Lung (tissue), 12 donors: ENCODE measurements around the gene F3. TPM values are rescaled to one million over a fixed set of nuclear protein-coding genes. Genes with fewer than 3 reads are reported as not detected.

ENCODE experiments used
- ATAC-seq: fragments of 200-7000 bp; cut with Tn5 transposase; one replicate; pipeline ENCODE4 v1.9.1; 2020; ENCODE audit warnings: moderate number of reproducible peaks; ENCODE audit not compliant: insufficient read depth, low FRiP score
- DNase-seq, 3 donors: peaks; one replicate each; pipeline ENCODE4 v3.0.0-alpha.2; 2013 to 2017
- H3K27ac ChIP-seq, 2 donors: one replicate each; pipeline ENCODE4 v1.5.1; 2013; ENCODE audit warnings: mild to moderate bottlenecking in 2 of 2, moderate library complexity in 2 of 2, control low read depth in 1 of 2, inconsistent platforms in 1 of 2, low read depth in 1 of 2, low read length in 1 of 2
- H3K27me3 ChIP-seq, 3 donors: one replicate each; pipeline ENCODE4 v1.5.1; 2013; ENCODE audit warnings: low read length in 2 of 3; ENCODE audit not compliant: control insufficient read depth in 3 of 3, insufficient read depth in 3 of 3
- H3K36me3 ChIP-seq, 4 donors: one replicate each; pipeline ENCODE4 v1.5.1; 2013; ENCODE audit warnings: low read length in 4 of 4, mild to moderate bottlenecking in 1 of 4, moderate library complexity in 1 of 4; ENCODE audit not compliant: control insufficient read depth in 4 of 4, insufficient read depth in 4 of 4
- H3K4me1 ChIP-seq, 5 donors: one replicate each; pipeline ENCODE4 v1.5.1; 2013; ENCODE audit warnings: low read length in 5 of 5, mild to moderate bottlenecking in 2 of 5, moderate library complexity in 1 of 5; ENCODE audit not compliant: control insufficient read depth in 5 of 5, insufficient read depth in 5 of 5
- H3K4me3 ChIP-seq: one replicate; pipeline ENCODE4 v1.5.1; 2013; ENCODE audit warnings: mild to moderate bottlenecking, control low read depth, moderate library complexity
- H3K9ac ChIP-seq, 2 donors: one replicate each; pipeline ENCODE4 v1.5.1; 2013; ENCODE audit warnings: low read length in 2 of 2, control low read depth in 1 of 2; ENCODE audit not compliant: insufficient read depth in 1 of 2
- H3K9me3 ChIP-seq, 4 donors: one replicate each; pipeline ENCODE4 v1.5.1; 2013; ENCODE audit warnings: low read length in 3 of 4, mild to moderate bottlenecking in 1 of 4, moderate library complexity in 1 of 4; ENCODE audit not compliant: control insufficient read depth in 4 of 4, insufficient read depth in 3 of 4
- WGBS, 2 donors: extraction: QIAGEN DNeasy Blood & Tissue Kit; methylation state at CpG; one replicate each; pipeline ENCODE4 v1.1.7; 2013; 5-methylcytosine and 5-hydroxymethylcytosine counted together
- polyA plus RNA-seq, 2 donors: library from polyadenylated mRNA; stranded (reverse); fragments of 200-250 nt; gene quantifications; one replicate each; pipeline ENCODE4 v1.2.1, GENCODE V29; 2013
- total RNA-seq, 2 donors: library from RNA; depleted of rRNA in 1 of 2; stranded (reverse); fragments of >200 nt in 1 of 2; gene quantifications; one replicate each; pipeline ENCODE4 v1.2.1, GENCODE V29; 2014 to 2021
- TF ChIP-seq, protein P1 (sequence below): IDR thresholded peaks from 2 replicates; pipeline ENCODE4 v1.5.1; 2012; ENCODE audit warnings: mild to moderate bottlenecking; ENCODE audit errors: control extremely low read depth, extremely low read depth
- donor health status: control.
- donor health status: control.
- donor health status: Bipolar disorder and iron deficiency.
- donor health status: healthy.
- donor health status: DM: yes; HTN: yes; CAD: no.

The F3 gene
- total and polyA plus RNA-seq, 4 donors: 107 to 307 (median 189) TPM

DNA sequence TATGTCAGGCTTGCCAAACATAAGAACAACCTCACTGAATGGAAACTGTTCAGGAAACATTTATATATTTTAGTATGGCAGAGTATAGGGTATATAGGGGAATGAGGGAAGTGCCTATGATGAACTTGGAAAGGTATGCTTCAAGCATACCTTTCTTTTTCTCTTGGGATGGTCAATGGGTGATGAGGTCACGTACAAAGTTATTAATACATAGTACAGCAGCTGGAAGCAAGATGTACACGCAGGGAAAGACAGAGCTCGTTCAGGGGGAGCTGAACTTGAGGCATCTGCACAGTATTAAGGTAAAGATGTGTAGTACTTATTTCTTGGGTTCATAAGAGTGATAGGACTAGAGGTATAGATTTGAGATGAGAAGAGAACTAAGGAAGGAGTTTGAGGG lies 61.9 kb downstream of the F3 start:
- DNase-seq (no peak), ATAC-seq (no peak)
- no peaks in the 10 kb centered on the region for H3K4me1 ChIP-seq
- TF ChIP-seq, protein P1, sequence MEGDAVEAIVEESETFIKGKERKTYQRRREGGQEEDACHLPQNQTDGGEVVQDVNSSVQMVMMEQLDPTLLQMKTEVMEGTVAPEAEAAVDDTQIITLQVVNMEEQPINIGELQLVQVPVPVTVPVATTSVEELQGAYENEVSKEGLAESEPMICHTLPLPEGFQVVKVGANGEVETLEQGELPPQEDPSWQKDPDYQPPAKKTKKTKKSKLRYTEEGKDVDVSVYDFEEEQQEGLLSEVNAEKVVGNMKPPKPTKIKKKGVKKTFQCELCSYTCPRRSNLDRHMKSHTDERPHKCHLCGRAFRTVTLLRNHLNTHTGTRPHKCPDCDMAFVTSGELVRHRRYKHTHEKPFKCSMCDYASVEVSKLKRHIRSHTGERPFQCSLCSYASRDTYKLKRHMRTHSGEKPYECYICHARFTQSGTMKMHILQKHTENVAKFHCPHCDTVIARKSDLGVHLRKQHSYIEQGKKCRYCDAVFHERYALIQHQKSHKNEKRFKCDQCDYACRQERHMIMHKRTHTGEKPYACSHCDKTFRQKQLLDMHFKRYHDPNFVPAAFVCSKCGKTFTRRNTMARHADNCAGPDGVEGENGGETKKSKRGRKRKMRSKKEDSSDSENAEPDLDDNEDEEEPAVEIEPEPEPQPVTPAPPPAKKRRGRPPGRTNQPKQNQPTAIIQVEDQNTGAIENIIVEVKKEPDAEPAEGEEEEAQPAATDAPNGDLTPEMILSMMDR: no peak
- H3K9me3 ChIP-seq: no peaks in the 10 kb centered on the region
- 91 to 92% methylated on average over 3 of the region's 3 CpGs for WGBS, 2 donors
- no peaks in the 10 kb centered on the region for H3K27me3 ChIP-seq
- no peak overlapping the region for H3K27ac ChIP-seq
- H3K36me3 ChIP-seq: peaks cover 0 to 18% (median 8%) of the 10 kb centered on the region in 4 donors
- H3K9ac ChIP-seq: no peak overlapping the region
- no peak overlapping the region for H3K4me3 ChIP-seq

Other genes with a start within 250 kb of the F3 start
- gene ABCD3, start 123.4 kb downstream of the F3 start, total RNA-seq: 10 to 100 TPM; 58.6 to 80.7 TPM
- gene ABCD3, start 123.4 kb downstream of the F3 start, polyA plus RNA-seq: 10 to 100 TPM; 28.5 to 29.0 TPM